GM12873 (cell line): ENCODE data around the gene NSMCE1.

Experiments
- TF ChIP-seq, protein P1 (sequence below): IDR thresholded peaks from 2 replicates; pipeline ENCODE4 v1.5.1; 2012; ENCODE audit warnings: low read depth, mild to moderate bottlenecking, moderate library complexity, low read length, control low read depth; ENCODE audit not compliant: insufficient read depth; ENCODE audit errors: missing control alignments

Gene NSMCE1

DNA sequence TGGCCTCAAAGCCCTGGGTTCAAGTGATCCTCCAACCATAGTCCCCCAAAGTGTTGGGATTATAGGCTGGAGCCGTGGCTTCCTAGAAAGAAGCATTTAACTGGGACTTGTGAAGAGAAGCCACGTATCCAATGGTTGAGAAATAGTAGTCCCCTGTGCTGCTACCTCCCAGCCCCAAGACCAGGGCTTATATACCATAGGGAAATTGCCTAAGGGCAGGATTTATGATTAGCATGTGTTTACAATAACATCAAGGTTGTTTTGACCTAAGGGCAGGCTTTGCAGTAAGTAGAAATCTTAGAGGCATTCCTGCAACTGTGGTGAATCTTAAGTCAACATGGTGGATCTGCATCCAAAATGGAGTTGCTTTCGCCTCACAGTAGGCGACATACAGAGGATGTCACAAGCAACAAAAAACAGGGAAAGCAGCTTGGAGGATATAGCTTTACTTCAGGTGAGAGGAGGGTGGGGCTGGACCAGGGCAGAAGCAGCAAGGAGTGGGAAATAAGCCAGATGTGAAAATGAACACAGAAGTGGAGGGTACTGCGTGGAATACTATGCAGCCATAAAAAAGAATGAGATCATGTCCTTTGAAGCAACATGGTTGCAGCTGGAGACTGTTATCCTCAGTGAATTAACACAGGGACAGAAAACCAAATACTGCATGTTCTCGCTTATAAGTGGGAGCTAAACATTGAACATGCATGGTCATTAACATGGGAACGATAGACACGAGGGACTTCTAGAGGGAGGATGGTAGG, 18.7 kb upstream of the NSMCE1 start:
- TF ChIP-seq, protein P1, sequence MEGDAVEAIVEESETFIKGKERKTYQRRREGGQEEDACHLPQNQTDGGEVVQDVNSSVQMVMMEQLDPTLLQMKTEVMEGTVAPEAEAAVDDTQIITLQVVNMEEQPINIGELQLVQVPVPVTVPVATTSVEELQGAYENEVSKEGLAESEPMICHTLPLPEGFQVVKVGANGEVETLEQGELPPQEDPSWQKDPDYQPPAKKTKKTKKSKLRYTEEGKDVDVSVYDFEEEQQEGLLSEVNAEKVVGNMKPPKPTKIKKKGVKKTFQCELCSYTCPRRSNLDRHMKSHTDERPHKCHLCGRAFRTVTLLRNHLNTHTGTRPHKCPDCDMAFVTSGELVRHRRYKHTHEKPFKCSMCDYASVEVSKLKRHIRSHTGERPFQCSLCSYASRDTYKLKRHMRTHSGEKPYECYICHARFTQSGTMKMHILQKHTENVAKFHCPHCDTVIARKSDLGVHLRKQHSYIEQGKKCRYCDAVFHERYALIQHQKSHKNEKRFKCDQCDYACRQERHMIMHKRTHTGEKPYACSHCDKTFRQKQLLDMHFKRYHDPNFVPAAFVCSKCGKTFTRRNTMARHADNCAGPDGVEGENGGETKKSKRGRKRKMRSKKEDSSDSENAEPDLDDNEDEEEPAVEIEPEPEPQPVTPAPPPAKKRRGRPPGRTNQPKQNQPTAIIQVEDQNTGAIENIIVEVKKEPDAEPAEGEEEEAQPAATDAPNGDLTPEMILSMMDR, result no peak

DNA sequence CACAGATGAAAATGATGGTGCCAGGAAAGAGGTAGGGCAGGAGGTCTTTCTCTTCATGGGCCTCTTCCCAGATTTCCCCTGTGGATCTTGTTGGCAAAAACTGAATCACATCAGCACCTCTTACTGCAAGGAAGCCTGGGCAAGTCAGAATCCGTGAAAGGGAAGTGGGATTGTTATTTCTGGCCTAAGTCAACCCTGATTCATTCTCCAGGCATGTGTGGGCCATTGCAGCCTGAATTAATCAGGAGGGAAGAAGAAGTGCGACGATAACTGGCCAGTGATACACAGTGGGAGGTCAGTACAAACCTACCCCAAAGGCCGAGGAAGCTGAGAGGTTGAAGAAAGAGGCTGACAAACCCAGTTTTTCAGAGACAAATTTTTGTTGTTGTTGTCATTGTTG, 17.9 kb upstream of the NSMCE1 start:
- TF ChIP-seq, protein P1, result no peak

DNA sequence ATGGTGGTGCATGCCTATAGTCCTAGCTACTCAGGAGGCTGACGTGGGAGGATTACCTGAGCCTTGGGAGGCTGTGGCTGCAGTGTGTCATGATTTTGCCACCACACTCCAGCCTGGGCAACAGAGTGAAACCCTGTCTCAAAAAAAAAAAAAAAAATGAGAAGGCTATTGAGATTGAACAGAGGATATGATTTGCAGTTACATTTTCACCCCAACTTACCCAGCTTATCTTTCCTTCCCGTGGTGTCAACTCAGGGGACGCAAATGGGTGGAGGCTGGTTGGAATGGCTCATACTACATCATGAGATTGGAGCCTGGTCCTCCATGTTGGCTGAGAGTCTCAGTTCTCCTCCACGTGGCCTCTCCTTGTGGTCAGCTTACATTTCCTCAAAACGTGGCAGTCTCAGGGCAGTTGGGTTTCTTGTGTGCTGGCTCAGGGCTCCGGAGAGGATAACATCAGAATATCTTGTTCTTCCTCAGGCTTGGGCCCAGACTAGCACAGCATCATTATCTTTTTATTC, 17.2 kb upstream of the NSMCE1 start:
- TF ChIP-seq, protein P1, result no peak

DNA sequence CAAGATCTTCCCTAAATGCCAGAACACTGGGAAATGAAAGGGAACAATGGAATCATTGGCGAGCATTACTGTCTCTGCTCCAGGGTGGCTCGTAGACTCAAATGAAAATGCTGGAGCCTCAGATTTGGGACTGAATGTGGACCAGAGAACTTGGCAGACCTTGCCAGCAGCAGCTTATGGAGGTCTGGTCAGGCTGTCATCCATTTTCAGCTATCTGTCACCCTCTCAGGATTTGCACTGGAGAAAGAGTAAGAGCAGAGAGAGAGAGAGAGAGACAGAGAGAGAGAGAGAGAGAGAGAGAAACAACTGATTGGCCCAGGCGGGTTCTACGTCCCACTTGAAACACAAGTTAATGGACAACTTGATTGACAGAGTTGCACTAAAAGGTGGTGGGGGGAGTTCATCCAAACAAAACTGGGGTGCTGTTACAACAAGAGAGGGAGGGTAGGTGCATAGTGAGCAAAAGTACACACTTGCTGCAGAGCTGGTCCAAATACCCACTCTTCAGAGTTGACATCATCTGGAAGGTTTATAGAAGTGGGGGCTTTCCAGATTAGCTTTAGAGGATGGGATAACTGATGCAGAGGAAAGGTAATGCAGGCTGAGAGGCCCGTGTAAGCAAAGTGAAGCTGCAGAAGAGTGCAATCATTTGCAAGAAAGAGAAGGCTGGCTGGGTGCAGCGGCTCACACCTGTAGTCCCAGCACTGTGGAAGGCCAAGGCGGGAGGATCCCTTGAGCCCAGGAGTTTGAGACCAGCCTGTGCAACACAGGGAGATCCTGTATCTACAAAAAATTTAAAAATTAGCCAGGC, 16.5 kb upstream of the NSMCE1 start:
- TF ChIP-seq, protein P1, result no peak

DNA sequence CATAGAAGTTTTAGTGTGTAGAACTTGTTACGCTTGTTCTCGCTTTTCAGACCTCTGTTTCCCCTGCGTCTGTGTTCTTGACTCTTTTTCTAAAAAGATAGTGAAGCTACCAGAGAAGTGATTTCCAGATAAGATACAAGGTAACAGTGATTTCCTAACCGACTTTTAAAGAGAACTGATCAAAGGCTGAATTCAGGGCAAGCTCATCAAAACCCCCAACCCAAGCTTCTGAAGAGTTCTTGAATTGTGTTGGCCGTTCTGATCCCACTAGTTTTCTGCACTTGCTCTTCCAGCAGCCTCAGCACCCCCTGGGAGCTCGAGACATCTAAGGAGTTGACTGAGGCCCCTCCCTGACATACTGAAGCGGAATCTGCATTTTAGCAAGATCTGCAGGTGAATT, 12.7 kb upstream of the NSMCE1 start:
- TF ChIP-seq, protein P1, result no peak

DNA sequence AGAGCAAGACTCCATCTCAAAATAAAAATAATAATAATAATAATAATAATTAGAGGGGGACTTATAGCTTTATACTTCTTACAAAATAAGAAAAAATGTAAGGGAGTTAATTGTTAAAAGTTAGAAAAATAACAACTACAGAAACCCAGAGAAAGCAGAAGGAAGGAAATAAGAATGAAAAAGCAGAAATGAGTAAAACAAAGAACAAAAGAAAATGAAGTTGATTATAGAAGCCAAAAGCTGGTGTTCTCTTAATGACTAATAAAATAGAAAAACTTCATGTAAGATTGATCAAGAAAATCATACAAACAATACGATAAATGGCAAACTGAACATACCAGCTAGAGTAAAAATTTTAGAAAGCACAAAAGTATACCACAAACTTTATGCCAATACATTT, 6.8 kb upstream of the NSMCE1 start:
- TF ChIP-seq, protein P1, result no peak
